Measurements from ENCODE around the gene NECTIN1.

NECTIN1 gene

DNA sequence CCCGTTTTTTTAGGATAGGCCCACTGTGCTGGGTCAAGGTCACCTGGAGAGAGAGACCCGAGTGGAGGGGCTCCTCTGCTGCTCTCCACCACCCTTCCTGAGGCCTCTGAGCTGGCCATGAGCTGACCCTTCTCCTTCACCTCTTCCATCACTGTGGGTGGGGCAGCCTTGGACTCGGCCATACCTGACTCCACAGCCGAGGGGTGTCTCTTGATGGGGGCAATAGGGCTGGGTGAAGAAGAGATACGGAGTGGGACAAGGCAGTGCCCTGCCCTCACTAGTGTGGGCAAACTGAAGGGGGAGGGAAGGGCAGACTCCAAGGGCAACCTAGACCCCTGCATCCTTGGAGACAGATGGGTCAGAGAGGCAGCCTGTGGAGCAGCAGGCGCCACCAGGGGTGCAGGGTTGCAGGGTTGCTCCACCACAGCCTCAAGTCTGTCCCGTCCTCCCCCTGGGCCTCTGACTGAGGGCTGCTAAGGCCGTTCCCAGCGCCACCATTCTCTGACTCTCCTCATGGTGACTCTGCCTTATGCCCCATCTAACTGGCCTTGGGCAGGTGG lies 20.1 kb upstream of the NECTIN1 start:
- TF ChIP-seq, protein P1, sequence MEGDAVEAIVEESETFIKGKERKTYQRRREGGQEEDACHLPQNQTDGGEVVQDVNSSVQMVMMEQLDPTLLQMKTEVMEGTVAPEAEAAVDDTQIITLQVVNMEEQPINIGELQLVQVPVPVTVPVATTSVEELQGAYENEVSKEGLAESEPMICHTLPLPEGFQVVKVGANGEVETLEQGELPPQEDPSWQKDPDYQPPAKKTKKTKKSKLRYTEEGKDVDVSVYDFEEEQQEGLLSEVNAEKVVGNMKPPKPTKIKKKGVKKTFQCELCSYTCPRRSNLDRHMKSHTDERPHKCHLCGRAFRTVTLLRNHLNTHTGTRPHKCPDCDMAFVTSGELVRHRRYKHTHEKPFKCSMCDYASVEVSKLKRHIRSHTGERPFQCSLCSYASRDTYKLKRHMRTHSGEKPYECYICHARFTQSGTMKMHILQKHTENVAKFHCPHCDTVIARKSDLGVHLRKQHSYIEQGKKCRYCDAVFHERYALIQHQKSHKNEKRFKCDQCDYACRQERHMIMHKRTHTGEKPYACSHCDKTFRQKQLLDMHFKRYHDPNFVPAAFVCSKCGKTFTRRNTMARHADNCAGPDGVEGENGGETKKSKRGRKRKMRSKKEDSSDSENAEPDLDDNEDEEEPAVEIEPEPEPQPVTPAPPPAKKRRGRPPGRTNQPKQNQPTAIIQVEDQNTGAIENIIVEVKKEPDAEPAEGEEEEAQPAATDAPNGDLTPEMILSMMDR (conservative IDR thresholded peaks at IDR 0.05; ENCODE audit: control insufficient read depth, insufficient read depth, low read depth, low read length), result no peak
- no peak for DNase-seq (ENCODE audit: low read depth)
- H3K4me3 ChIP-seq (ENCODE audit: control insufficient read depth, low read depth, low read length), result no peak overlapping the region

DNA sequence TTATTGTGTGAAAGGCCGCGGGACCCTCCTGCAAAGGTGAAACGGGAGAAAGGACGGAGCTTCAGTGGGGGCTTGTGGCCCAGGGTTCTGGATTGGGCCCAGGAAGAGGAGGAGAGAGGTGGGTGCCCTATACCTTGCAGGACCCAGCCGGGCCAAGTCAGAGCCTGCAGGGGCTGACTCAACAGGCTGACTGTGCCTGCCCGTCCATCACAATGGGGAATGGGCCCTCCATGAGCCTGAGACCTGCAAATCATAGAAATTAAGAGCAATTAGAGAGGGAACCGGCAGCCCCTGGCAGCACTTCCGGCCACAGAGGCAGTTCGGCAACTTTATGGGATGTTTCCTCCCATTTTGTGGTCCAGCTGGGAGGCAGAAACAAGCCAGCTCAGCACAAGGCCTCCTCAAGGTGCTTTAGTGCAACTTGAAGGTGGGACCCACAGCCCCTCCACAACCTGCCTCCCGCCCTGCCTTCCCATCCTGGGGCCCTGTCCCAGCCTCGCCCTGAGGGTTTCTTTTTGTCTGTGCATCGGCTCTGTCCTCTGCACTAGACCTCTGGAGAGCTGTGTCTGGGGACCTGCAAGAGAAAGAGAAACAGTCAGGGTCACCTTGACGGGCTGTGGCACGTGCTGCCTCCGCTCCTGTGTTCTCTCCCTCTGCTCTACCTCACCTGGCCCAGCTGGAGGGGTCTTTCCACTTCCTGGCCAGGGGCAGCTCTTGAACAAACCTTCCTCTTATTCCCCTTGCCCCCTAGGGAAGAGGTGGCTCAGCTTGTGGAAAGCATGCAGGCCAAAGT lies 19.1 kb upstream of the NECTIN1 start:
- TF ChIP-seq, protein P1 (conservative IDR thresholded peaks at IDR 0.05; ENCODE audit: control insufficient read depth, insufficient read depth, low read depth, low read length), result no peak
- DNase-seq (ENCODE audit: low read depth), result no peak
- no peak overlapping the region for H3K4me3 ChIP-seq (ENCODE audit: control insufficient read depth, low read depth, low read length)

DNA sequence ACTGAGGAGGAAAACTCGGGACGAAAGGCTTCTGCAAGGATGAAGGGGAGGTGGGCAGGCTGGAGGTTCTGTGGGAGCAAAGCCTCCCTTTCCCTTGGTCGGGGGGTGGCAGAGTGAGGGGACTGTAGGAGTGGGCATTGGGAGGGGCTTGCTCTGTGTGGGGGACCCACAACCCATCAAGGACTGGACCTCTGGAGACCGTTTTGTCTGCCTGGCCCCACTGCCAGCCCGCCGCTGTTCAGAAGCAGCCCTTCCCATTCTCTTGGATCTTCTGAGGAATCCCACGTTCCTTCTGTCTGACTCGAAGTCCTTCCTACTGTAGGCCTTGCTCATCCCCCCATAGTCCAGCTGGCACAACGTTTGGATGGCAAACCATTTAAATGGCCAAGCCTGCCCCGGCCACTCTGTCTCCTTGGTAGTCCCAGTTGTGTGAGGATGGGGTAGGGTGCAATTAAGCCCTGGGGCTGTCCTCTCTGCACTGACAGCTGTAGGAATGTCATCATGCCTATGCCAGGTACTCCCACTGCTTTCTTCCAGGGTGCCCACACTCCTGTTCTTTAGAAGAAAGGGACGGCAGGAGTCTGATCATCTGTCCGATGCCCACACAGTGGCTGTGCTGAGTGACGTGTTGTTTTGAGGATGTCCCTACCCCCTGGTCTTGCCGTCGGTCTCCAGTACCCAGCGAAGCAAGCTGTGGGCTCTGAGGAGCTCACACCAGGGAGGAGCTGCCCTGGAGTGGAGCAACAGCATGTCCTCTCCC lies 17.0 kb upstream of the NECTIN1 start:
- TF ChIP-seq, protein P1 (conservative IDR thresholded peaks at IDR 0.05; ENCODE audit: control insufficient read depth, insufficient read depth, low read depth, low read length), result no peak
- no peak for DNase-seq (ENCODE audit: low read depth)
- H3K4me3 ChIP-seq (ENCODE audit: control insufficient read depth, low read depth, low read length), result no peak overlapping the region

DNA sequence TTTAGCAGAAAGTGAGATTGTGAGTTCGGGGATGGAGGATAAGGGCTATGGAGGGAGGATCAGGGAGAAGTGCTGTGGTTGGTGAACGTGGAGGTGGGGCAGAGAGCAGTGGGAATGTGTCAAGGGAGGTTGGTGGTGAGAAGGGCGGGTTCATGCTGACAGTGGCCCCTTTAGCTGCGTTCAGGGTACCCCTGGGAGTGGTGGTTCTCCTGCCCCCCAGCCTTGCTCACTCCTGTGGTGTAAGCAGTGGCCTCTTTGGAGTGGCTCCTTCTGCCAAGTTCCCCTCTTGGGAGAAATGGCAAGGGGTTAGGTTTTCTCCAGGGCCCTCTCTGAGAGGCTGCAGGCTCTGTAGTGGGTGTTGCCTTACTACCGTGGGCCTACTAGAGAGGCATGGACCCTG lies 16.1 kb upstream of the NECTIN1 start:
- no peak for DNase-seq (ENCODE audit: low read depth)
- no peak overlapping the region for H3K4me3 ChIP-seq (ENCODE audit: control insufficient read depth, low read depth, low read length)
- TF ChIP-seq, protein P1 (conservative IDR thresholded peaks at IDR 0.05; ENCODE audit: control insufficient read depth, insufficient read depth, low read depth, low read length), result no peak

DNA sequence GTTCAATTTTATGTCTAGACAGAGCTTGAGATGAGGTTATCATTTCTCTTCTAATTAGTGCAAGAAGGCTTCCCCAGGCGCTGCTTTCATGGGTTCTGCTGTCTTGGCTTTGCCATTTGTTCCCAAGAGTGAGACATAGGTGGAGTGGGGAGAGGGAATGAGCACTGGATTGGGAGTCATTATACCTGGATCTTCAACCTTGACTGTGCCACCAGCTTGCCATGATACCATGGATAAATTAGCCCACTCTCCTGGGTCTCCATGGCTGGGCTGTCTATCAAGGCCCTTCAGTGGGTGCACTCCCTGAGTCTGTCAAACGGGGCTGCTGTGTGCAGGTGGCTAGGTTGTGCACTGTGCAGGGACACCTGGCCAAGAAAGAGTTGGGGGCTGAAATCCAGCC lies 15.6 kb upstream of the NECTIN1 start:
- TF ChIP-seq, protein P1 (conservative IDR thresholded peaks at IDR 0.05; ENCODE audit: control insufficient read depth, insufficient read depth, low read depth, low read length), result no peak
- H3K4me3 ChIP-seq (ENCODE audit: control insufficient read depth, low read depth, low read length), result no peak overlapping the region
- no peak for DNase-seq (ENCODE audit: low read depth)

DNA sequence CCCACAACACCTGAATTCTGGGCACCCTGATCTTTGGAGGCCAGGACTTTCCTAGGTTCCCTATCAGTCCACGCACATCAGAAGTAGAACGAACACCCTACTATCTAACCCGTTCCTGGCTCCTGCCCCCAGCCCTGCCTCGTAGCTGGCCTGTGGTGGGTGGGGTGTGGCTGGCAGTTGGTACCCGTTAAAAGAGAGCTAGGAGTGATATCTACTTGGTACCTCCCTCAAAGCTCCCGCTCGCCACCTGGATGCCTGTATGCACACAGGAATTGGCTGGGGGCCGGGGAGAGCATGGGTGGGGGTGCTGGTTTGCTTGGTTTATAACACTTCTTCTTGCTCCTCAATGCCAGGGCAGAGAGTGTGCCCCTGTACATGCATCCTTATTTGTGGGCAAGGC lies 14.0 kb upstream of the NECTIN1 start:
- TF ChIP-seq, protein P1 (conservative IDR thresholded peaks at IDR 0.05; ENCODE audit: control insufficient read depth, insufficient read depth, low read depth, low read length), result no peak
- no peak overlapping the region for H3K4me3 ChIP-seq (ENCODE audit: control insufficient read depth, low read depth, low read length)
- DNase-seq (ENCODE audit: low read depth), result no peak
